ENCODE results near the gene BAIAP2L1.
"Not testable (repeated sequence)": the region's sequence is repeated elsewhere in the genome, so short reads cannot be mapped to it uniquely, and the experiment has no call there.

The BAIAP2L1 gene

GRCh38 chr7:98322331-98323270 is 78.3 kb downstream of the BAIAP2L1 start:
- DNase-seq (ENCODE audit: low read depth): no peak

- no peak for DNase-seq (ENCODE audit: low read depth)
Measured at GRCh38 chr7:98321301-98321700, 79.6 kb downstream of the BAIAP2L1 start.

DNA sequence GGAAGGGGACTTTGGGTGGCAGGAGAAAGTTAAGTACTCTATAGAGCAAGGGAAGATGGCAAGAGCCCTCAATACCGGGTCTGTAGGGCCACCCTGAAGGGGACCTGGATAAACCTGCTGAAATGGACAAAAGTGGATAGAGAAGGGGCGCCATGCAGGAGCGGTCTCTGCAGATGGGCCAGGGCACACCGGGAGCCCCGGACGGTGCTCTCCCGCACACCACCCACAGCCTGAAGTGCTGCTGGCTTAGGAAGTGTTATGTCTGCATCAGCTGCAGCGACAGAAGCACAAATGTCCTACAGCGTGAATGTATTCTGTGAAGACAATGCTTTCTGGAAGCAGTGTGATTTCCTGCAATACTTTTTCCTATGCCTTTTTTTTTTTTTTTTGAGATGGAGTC is 81.7 kb downstream of the BAIAP2L1 start:
- DNase-seq (ENCODE audit: low read depth): no peak

DNA sequence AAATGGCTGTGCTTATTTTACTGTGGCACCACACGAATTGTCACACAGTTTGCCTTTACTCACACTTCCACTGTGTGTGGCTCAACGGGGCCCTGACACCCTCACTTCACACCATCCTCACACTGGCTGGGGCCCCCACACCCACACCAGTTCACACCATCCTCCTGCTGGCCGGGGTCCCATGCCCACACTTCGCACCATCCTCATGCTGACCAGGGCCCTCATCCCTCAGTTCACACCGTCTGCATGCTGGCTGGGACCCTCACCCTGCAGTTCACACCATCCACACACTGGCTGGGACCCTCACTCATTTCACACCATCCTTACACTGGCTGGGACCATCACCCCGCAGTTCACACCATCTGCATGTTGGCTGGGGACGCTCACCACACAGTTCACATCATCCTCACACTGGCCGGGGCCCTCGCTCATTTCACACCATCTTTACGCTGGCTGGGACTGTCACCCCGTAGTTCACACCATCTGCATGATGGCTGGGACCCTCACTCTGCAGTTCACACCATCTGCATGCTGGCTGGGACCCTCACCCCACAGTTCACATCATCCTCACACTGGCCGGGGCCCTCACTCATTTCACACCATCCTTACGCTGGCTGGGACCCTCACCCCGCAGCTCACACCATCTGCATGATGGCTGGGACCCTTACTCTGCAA is 83.4 kb downstream of the BAIAP2L1 start:
- no peak for DNase-seq (ENCODE audit: low read depth)

DNA sequence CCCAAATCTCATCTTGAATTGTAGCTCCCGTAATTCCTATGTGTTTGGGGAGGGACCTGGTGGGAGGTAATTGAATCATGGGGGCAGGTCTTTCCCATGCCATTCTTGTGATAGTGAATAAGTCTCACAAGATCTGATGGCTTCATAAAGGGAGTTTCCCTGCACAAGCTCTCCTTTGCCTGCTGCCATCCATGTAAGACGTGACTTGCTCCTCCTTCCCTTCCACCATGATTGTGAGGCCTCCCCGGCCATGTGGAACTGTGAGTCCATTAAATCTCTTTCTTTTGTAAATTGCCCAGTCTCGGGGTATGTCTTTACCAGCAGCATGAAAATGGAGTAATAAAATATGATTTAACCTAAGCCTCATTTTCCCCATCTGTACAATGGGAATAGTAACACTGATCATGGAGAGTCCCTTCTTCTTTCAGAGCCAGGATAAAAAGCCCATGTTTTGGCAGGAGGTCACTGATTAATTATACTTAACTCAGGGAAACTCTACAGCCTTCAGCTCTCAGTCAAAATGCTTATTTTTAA is 84.8 kb downstream of the BAIAP2L1 start:
- not testable (repeated sequence) for DNase-seq (ENCODE audit: low read depth)

GRCh38 chr7:98315318-98315993 is 85.4 kb downstream of the BAIAP2L1 start:
- DNase-seq (ENCODE audit: low read depth): no peak

- DNase-seq (ENCODE audit: low read depth): no peak
Measured at GRCh38 chr7:98314469-98314868, 86.4 kb downstream of the BAIAP2L1 start.

GRCh38 chr7:98312201-98312600 is 88.7 kb downstream of the BAIAP2L1 start:
- DNase-seq (ENCODE audit: low read depth): no peak

- DNase-seq (ENCODE audit: low read depth): no peak
Measured at GRCh38 chr7:98309566-98309965, 91.3 kb downstream of the BAIAP2L1 start.

DNA sequence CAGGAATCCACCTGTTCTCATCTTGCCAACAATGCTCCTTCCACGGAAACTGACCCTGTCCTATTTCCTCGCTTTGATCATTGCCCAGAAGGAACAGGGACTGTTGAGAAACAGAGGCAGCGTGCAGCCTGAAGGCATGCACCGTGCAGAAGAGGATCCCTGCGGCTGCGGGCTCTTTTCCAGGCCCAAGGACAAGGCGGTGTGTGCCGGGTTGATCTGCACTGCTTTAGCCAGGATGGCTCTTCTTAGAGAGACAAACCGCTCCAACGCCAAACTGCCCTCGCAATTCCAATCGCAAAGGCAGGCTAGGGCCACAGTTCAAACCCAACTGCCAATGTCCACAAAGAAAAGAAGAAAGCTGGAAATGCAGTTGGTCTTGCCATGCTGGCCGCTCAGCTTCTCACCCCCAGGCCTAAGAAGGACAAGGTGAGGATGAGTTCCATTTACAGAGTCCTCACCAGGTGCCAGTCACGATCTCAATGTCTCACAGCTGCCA is 92.9 kb downstream of the BAIAP2L1 start:
- DNase-seq (ENCODE audit: low read depth): no peak

DNA sequence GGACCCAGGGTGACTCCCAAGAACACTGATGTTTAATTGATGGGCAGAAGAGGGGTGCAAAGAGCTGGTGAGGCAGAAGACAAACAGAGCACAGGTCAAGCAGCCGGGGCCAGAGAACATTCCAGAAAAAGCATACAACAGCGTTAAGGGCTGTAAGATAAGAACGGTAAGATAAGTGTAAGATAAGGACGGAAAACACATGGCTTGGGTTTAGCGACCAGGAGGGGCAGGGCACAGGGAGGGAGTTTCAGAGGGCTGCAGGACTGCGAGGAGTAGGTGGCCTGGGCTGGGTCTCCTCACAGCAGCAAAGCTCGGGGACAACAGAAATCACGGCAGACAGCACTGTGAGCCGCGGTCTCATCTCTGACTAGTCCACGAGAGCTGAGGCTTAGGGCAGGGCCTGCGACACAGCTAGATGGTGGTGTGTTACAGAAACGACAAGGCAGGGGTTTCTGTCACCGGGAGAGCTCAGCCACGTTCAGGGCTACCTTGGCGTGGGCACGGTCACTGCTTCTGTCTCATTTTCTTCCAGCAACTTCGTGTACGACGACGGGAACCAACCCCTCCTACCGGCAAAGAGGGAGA is 94.8 kb downstream of the BAIAP2L1 start:
- no peak for DNase-seq (ENCODE audit: low read depth)

DNA sequence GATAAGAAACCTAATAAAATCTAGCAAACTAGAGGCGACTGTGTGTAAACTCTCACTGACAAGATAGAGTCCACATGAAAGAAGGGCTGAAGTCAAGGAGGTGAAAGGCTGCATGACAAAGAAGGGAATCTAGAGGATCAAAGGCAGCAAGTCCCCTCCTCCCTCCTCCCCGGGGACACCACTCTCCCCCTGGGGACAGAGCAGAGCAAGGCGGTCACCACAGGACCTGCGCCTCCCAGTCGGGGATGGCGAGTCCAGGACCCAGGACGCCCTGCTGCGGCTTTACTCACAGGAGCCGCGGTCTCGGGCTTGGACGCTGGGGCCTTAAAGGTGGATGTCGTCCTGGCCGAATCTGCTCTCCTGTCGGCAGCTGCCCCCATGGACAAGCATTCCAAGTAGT is 97.0 kb downstream of the BAIAP2L1 start:
- no peak for DNase-seq (ENCODE audit: low read depth)

DNA sequence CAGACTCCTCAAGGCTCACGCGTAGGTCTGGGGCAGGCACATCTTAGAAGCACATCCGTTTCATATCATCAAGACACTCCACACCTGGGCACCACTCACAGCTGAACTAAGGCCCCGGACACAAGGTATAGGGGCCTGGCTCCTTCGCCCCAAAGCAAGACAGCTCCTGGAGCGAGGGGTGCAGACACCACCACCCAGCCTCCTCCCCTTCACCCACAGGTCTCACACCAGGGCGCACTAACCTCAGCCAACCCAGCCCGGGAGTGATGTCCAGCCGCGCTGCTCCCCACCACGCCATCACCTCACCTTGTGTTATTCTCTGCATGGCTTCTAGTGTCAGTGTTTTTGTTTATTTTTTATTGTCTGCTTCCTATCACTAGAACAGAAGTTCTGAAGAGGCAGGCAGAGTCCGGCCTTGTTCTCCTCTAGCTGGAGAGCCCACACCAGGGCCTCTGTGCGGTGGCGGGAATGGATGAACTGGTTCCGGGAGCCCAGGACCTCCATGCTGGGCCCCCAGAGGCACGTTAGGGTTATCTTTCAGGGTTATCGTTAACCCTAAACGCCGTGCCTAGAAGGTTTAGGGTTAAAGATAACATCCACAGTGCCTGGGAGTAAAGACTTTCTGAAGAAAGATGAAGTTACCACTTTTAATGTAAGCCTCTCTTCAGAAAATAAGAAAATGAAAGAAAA is 97.6 kb downstream of the BAIAP2L1 start:
- DNase-seq (ENCODE audit: low read depth): no peak

DNA sequence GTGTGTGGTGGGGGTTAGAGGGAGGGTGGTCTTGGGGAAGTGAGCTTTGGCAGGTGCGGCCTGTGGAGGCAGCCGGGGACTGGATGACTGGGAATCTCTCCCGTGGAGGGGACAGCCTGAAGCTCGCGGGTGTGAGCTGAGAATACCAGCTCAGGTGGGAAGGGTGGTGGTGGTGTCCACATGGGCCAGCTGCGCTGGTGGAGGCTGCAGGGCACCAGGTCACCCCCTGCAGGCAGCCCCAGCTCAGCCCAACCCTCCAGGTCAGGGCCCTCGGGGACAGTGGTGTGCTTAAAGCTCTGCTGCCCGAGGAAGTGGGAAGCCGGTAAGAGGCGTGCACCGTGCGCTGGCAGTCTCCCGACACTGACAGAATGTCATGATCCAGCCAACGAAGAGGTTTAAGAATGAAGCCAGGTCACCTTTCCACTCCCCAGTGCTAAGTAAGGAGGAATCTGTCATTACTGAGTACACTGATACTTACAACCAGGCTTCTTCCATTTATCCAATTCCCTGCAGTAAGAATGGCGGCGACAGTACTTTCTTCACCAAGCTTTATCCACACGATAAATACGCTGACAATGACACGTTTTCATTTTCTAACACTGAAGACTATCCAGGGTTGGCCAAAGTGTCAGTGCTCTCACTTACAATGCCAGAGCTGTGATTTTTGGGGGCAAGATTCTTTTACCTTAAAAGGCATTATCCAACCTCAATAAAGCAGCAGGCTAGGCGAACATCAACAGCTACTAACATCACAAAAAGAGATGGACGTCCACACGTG is 99.0 kb downstream of the BAIAP2L1 start:
- DNase-seq (ENCODE audit: low read depth): no peak

GRCh38 chr7:98300595-98301372 is 100.1 kb downstream of the BAIAP2L1 start:
- DNase-seq (ENCODE audit: low read depth): no peak

DNA sequence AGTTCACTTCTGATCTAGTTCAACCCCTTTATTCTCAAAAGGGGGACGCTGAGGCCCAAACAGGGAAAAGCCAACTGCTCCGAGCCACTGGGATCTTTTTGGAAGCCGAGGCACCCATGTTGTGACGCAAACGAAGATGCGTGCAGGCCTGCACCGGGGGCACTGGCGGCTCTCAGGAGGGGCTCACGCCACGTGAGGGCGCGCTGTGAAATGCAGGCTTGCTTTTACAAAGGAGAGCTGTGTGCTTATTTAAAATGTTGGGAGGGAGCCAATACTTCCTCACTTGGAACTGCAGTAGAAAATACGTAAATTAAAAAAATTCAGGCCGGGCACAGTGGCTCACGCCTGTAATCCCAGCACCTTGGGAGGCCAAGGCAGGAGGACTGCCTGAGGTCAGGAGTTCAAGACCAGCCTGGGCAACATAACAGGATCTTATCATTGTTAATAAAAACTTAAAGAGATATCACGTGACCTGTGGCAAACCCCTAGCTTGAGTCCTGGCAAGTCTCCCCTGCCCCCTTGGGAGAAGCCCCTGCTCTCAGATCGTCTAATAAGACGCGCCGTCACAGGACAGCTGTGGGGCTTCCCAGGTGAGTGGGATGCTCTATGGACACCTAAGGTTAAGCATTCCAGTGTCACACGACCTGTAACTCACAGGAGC is 103.1 kb downstream of the BAIAP2L1 start:
- no peak for DNase-seq (ENCODE audit: low read depth)

DNA sequence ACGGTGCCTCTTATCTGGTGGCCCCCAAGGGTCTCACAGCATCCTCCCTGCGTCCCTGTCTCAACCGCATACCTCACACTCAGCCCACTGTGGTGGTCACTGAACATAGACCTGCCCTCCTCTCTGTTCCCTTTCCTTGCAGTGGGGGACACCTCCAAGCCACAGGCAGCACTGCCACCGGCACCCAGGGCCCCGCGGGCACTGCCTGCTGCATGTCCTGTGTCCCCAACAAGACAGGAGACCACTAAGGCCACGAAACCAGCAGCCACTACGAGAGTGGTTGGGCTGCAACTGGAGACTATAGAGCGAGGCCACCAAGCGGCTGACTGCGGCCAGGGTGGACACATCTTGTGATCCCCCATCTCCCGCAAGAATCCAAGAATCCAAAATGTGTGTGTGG is 104.1 kb downstream of the BAIAP2L1 start:
- DNase-seq (ENCODE audit: low read depth): no peak

DNA sequence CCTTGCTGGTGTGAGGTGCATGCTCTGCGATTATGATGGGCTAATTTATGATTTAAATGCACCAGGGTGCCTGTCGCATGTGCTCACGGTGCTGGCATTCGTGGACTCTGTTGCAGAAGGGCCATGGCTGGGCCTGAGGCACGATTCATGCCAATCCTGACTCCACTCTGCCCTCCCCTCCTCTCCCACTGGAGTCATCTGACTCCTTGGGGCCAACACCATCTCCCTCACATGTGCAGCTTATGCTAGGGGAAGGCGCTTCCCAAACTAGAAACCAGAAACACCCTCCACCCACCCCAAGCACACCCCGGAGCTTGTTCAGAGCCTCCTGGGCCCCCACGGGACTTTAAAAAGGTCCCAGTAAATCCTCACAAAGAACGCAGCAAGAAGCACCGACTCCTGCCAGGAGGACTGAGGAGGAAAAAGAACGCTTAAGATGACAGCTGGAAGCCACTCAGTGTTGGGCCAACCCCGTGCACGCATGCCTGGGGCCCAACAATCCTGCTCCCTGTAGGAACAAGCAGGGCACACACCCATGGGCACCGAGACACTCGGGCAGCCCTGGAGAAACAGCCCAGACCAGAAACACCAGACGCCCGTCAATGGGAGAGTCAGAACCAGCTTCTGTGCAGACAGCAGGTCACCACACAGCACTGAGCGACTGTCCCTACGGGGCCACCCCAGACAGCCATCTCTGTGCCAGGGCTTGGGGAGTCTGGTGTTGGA is 105.3 kb downstream of the BAIAP2L1 start:
- DNase-seq (ENCODE audit: low read depth): no peak

All from activated T-helper 9 cell treated with anti-CD3 and anti-CD28 coated beads, Interleukin-2, amount 50 U/mL, for 16 hours (primary cell).